ENCODE measurements around the gene CRHR1.
A peak's percentile ranks its signal among the peaks of the same experiment; 100 is the strongest.

The CRHR1 gene

GRCh38 chr17:45759761-45760160, 24.4 kb upstream of the CRHR1 start:
- no peak for DNase-seq

GRCh38 chr17:45761957-45762565, 22.1 kb upstream of the CRHR1 start:
- DNase-seq: no peak

GRCh38 chr17:45763182-45763581, 20.9 kb upstream of the CRHR1 start:
- DNase-seq: no peak

GRCh38 chr17:45764479-45764878, 19.6 kb upstream of the CRHR1 start:
- no peak for DNase-seq

GRCh38 chr17:45768000-45768399, 16.1 kb upstream of the CRHR1 start:
- no peak for DNase-seq

GRCh38 chr17:45770632-45771270, 13.4 kb upstream of the CRHR1 start:
- DNase-seq: no peak

- no peak for DNase-seq
These were observed 12.7 kb upstream of the CRHR1 start for GRCh38 chr17:45771271-45771959.

- no peak for DNase-seq
These were observed 9.0 kb upstream of the CRHR1 start for GRCh38 chr17:45775148-45775547.

- DNase-seq: peak; percentile 79
These were observed 8.5 kb upstream of the CRHR1 start for GRCh38 chr17:45775576-45776011.

GRCh38 chr17:45776896-45777295, 7.2 kb upstream of the CRHR1 start:
- no peak for DNase-seq

GRCh38 chr17:45777388-45777787, 6.7 kb upstream of the CRHR1 start:
- no peak for DNase-seq

- DNase-seq: no peak
These were observed 3.2 kb upstream of the CRHR1 start for GRCh38 chr17:45780921-45781320.

GRCh38 chr17:45782889-45783592, 1.1 kb upstream of the CRHR1 start:
- peak; percentile 45 for DNase-seq

GRCh38 chr17:45783593-45784292, 377 bp upstream of the CRHR1 start:
- DNase-seq: peak; percentile 39

GRCh38 chr17:45784741-45785479, 790 bp downstream of the CRHR1 start:
- DNase-seq: no peak

- no peak for DNase-seq
These were observed 1.5 kb downstream of the CRHR1 start for GRCh38 chr17:45785480-45786193.

- DNase-seq: no peak
These were observed 2.2 kb downstream of the CRHR1 start for GRCh38 chr17:45786349-45786748.

- DNase-seq: no peak
These were observed 2.9 kb downstream of the CRHR1 start for GRCh38 chr17:45787044-45787443.

- DNase-seq: no peak
These were observed 3.5 kb downstream of the CRHR1 start for GRCh38 chr17:45787656-45788055.

GRCh38 chr17:45788057-45788456, 3.9 kb downstream of the CRHR1 start:
- no peak for DNase-seq

GRCh38 chr17:45789874-45790273, 5.8 kb downstream of the CRHR1 start:
- no peak for DNase-seq
